ENCODE results near the gene MCMBP. TPM values are rescaled to one million over a fixed set of nuclear protein-coding genes. Genes with fewer than 3 reads are reported as not detected.

Gene MCMBP
- total RNA-seq, 1 experiment from 2014 or later: 148 TPM

DNA sequence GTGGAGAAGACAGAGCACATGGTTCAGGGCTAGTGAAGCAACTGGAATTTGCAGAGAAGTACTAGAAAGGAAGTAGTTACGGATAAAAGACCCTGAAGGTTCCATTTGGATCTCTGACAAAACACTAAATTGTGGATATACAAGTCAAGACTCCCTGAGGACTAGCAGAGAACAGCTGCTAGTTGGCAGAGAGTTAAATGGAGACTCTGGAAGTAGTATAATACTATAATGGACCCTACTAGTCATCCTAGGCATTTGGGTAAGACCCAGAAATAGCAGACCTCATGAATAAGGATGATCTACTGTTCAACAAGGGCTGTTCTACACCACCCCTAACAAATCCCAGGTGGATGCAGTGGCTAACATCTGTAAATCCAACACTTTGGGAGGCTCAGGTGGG lies 19.1 kb downstream of the MCMBP start (continued):
- TF ChIP-seq, protein P1, sequence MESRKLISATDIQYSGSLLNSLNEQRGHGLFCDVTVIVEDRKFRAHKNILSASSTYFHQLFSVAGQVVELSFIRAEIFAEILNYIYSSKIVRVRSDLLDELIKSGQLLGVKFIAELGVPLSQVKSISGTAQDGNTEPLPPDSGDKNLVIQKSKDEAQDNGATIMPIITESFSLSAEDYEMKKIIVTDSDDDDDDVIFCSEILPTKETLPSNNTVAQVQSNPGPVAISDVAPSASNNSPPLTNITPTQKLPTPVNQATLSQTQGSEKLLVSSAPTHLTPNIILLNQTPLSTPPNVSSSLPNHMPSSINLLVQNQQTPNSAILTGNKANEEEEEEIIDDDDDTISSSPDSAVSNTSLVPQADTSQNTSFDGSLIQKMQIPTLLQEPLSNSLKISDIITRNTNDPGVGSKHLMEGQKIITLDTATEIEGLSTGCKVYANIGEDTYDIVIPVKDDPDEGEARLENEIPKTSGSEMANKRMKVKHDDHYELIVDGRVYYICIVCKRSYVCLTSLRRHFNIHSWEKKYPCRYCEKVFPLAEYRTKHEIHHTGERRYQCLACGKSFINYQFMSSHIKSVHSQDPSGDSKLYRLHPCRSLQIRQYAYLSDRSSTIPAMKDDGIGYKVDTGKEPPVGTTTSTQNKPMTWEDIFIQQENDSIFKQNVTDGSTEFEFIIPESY (IDR thresholded peaks at IDR 0.05; ENCODE audit: extremely low read depth, insufficient replicate concordance, low read length): no peak

- TF ChIP-seq EGR1 (IDR thresholded peaks at IDR 0.05; ENCODE audit: low read depth) (no peak), JUND (IDR thresholded peaks at IDR 0.05) (no peak), SRF (IDR thresholded peaks at IDR 0.05; ENCODE audit: low read depth) (no peak), ZNF274 (IDR thresholded peaks at IDR 0.05; ENCODE audit: low read depth, low read length) (no peak), POLR2AphosphoS5 (IDR thresholded peaks at IDR 0.05; ENCODE audit: low read depth, low read length) (no peak), ZFX (IDR thresholded peaks at IDR 0.05) (no peak), FOSL1 (IDR thresholded peaks at IDR 0.05; ENCODE audit: low read depth) (no peak), CBX3 (IDR thresholded peaks at IDR 0.05; ENCODE audit: low read depth) (no peak)
- TF ChIP-seq, protein P1 (IDR thresholded peaks at IDR 0.05; ENCODE audit: extremely low read depth, insufficient replicate concordance, low read length): no peak
- TF ChIP-seq, protein P2, sequence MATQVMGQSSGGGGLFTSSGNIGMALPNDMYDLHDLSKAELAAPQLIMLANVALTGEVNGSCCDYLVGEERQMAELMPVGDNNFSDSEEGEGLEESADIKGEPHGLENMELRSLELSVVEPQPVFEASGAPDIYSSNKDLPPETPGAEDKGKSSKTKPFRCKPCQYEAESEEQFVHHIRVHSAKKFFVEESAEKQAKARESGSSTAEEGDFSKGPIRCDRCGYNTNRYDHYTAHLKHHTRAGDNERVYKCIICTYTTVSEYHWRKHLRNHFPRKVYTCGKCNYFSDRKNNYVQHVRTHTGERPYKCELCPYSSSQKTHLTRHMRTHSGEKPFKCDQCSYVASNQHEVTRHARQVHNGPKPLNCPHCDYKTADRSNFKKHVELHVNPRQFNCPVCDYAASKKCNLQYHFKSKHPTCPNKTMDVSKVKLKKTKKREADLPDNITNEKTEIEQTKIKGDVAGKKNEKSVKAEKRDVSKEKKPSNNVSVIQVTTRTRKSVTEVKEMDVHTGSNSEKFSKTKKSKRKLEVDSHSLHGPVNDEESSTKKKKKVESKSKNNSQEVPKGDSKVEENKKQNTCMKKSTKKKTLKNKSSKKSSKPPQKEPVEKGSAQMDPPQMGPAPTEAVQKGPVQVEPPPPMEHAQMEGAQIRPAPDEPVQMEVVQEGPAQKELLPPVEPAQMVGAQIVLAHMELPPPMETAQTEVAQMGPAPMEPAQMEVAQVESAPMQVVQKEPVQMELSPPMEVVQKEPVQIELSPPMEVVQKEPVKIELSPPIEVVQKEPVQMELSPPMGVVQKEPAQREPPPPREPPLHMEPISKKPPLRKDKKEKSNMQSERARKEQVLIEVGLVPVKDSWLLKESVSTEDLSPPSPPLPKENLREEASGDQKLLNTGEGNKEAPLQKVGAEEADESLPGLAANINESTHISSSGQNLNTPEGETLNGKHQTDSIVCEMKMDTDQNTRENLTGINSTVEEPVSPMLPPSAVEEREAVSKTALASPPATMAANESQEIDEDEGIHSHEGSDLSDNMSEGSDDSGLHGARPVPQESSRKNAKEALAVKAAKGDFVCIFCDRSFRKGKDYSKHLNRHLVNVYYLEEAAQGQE (IDR thresholded peaks at IDR 0.05; ENCODE audit: low read depth): no peak
- TF ChIP-seq, protein P3, sequence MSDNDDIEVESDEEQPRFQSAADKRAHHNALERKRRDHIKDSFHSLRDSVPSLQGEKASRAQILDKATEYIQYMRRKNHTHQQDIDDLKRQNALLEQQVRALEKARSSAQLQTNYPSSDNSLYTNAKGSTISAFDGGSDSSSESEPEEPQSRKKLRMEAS (IDR thresholded peaks at IDR 0.05): no peak
- TF ChIP-seq, protein P4, sequence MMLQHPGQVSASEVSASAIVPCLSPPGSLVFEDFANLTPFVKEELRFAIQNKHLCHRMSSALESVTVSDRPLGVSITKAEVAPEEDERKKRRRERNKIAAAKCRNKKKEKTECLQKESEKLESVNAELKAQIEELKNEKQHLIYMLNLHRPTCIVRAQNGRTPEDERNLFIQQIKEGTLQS (IDR thresholded peaks at IDR 0.05): no peak
- Histone ChIP-seq H3K4me1 (ENCODE audit: control insufficient read depth in 1 of 2, insufficient read depth in 2 of 2, low read length in 2 of 2) (0 out of 4 replicates have a peak, but pooled peaks cover 0 to 6% of the 10 kb centered on the region in 2 experiments), H3K9me3 (ENCODE audit: control insufficient read depth in 1 of 2, insufficient read depth in 1 of 2, low read depth in 1 of 2, low read length in 2 of 2) (no peaks in the 10 kb centered on the region), H4K20me1 (ENCODE audit: insufficient read depth) (peaks cover 34% of the 10 kb centered on the region; the same call in 1 of the 2 replicates), H2AFZ (ENCODE audit: low read depth, low read length, poor library complexity, severe bottlenecking) (no peak overlapping the region), H3K9ac (ENCODE audit: low read length) (no peak overlapping the region), H3K27me3 (ENCODE audit: insufficient read depth, low read length) (no peaks in the 10 kb centered on the region), H3K4me3 (replicated peaks in 1 of 2; ENCODE audit: low read depth in 1 of 2, low read length in 2 of 2) (no peak overlapping the region), H3K9me2 (ENCODE audit: insufficient read depth) (no peaks in the 10 kb centered on the region), H3K79me2 (ENCODE audit: insufficient read depth, low read length) (peaks cover 86% of the 10 kb centered on the region), H3K36me3 (ENCODE audit: control insufficient read depth in 1 of 2, insufficient read depth in 2 of 2, low read length in 2 of 2) (peaks cover 60 to 66% of the 10 kb centered on the region in 2 experiments), H3K4me2 (ENCODE audit: low read length) (no peak overlapping the region), H3K27ac (ENCODE audit: low read depth, low read length) (no peak overlapping the region)
- intact Hi-C loops (cut with micrococcal nuclease): loop anchor here (10.0 kb wide), 1 partner anchor 658 kb away; no protein-coding TSS in a partner anchor
- no peak for DNase-seq (ENCODE audit: low read depth, low spot score)
- ChIA-PET POLR2A (no interaction called here), RAD21 (ENCODE audit: low non-redundant PET in 1 of 2, low total read pairs in 2 of 2, uncharacterized antibody in 2 of 2, unreplicated experiment in 2 of 2) (interaction anchor here in 1 of 2 experiments (1.4 kb wide), 1 partner anchor 102 kb away, joined by 4 read pairs; no protein-coding TSS in a partner anchor), CTCF (no interaction called here)
- no peak for ATAC-seq
- no TSS peak for BruUV-seq (replicated peaks)
Measured at GRCh38 chr10:119852822-119853221, 19.8 kb downstream of the MCMBP start.
